ENCODE measurements around the gene RAB11A.

Gene RAB11A

GRCh38 chr15:65914981-65915925 lies 46.0 kb downstream of the RAB11A start:
- Histone ChIP-seq H3K27me3 (ENCODE audit: control insufficient read depth, insufficient read depth, low read length) (no peaks in the 10 kb centered on the region), H3K9ac (no peak overlapping the region), H2AFZ (no peak overlapping the region), H3K4me2 (ENCODE audit: low read length) (no peak overlapping the region), H3K27ac (no peak overlapping the region), H3K4me3 (ENCODE audit: low read depth, low read length) (no peak overlapping the region), H3K4me1 (no peaks in the 10 kb centered on the region), H3K36me3 (ENCODE audit: control insufficient read depth, insufficient read depth, low read length) (no peaks in the 10 kb centered on the region), H3K79me2 (no peaks in the 10 kb centered on the region), H3K9me3 (ENCODE audit: control insufficient read depth, low read length) (no peaks in the 10 kb centered on the region)
- TF ChIP-seq, protein P1, sequence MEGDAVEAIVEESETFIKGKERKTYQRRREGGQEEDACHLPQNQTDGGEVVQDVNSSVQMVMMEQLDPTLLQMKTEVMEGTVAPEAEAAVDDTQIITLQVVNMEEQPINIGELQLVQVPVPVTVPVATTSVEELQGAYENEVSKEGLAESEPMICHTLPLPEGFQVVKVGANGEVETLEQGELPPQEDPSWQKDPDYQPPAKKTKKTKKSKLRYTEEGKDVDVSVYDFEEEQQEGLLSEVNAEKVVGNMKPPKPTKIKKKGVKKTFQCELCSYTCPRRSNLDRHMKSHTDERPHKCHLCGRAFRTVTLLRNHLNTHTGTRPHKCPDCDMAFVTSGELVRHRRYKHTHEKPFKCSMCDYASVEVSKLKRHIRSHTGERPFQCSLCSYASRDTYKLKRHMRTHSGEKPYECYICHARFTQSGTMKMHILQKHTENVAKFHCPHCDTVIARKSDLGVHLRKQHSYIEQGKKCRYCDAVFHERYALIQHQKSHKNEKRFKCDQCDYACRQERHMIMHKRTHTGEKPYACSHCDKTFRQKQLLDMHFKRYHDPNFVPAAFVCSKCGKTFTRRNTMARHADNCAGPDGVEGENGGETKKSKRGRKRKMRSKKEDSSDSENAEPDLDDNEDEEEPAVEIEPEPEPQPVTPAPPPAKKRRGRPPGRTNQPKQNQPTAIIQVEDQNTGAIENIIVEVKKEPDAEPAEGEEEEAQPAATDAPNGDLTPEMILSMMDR (IDR thresholded peaks at IDR 0.05), result no peak

GRCh38 chr15:65916041-65916663 lies 46.9 kb downstream of the RAB11A start:
- Histone ChIP-seq H3K79me2 (no peaks in the 10 kb centered on the region), H3K36me3 (ENCODE audit: control insufficient read depth, insufficient read depth, low read length) (no peaks in the 10 kb centered on the region), H2AFZ (no peak overlapping the region), H3K9me3 (ENCODE audit: control insufficient read depth, low read length) (no peaks in the 10 kb centered on the region), H3K4me2 (ENCODE audit: low read length) (no peak overlapping the region), H3K4me3 (ENCODE audit: low read depth, low read length) (no peak overlapping the region), H3K27ac (no peak overlapping the region), H3K27me3 (ENCODE audit: control insufficient read depth, insufficient read depth, low read length) (no peaks in the 10 kb centered on the region), H3K4me1 (no peaks in the 10 kb centered on the region), H3K9ac (no peak overlapping the region)
- TF ChIP-seq, protein P1 (IDR thresholded peaks at IDR 0.05), result no peak

- Histone ChIP-seq H3K4me3 (ENCODE audit: low read depth, low read length) (no peak overlapping the region), H3K9ac (no peak overlapping the region), H3K27me3 (ENCODE audit: control insufficient read depth, insufficient read depth, low read length) (no peaks in the 10 kb centered on the region), H3K79me2 (no peaks in the 10 kb centered on the region), H2AFZ (no peak overlapping the region), H3K9me3 (ENCODE audit: control insufficient read depth, low read length) (no peaks in the 10 kb centered on the region), H3K27ac (no peak overlapping the region), H3K4me1 (no peaks in the 10 kb centered on the region), H3K36me3 (ENCODE audit: control insufficient read depth, insufficient read depth, low read length) (no peaks in the 10 kb centered on the region), H3K4me2 (ENCODE audit: low read length) (no peak overlapping the region)
- TF ChIP-seq, protein P1 (IDR thresholded peaks at IDR 0.05), result peak; percentile 58
These were observed 47.5 kb downstream of the RAB11A start for GRCh38 chr15:65916664-65917406.

DNA sequence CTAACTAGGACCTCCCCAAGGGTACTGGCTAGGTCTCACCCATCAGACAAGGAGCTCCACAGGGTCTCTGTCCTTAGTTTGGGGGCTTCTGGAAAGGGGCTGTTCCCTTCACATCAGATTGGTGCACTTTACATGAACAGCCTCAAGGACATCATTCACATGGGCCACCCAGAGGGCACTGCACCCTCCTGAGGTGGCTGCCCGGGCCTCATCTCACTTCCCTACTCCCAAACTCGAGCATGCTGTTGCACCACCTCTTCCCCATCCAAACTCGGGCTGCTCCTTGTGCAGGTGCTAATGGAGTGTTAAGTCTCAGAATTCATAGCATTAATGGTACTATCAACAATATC lies 48.1 kb downstream of the RAB11A start:
- Histone ChIP-seq H3K27ac (no peak overlapping the region), H3K9ac (no peak overlapping the region), H3K4me3 (ENCODE audit: low read depth, low read length) (no peak overlapping the region), H3K79me2 (no peaks in the 10 kb centered on the region), H3K36me3 (ENCODE audit: control insufficient read depth, insufficient read depth, low read length) (no peaks in the 10 kb centered on the region), H3K9me3 (ENCODE audit: control insufficient read depth, low read length) (no peaks in the 10 kb centered on the region), H3K4me2 (ENCODE audit: low read length) (no peak overlapping the region), H2AFZ (no peak overlapping the region), H3K27me3 (ENCODE audit: control insufficient read depth, insufficient read depth, low read length) (no peaks in the 10 kb centered on the region), H3K4me1 (no peaks in the 10 kb centered on the region)
- TF ChIP-seq, protein P1 (IDR thresholded peaks at IDR 0.05), result no peak

Measured in parathyroid adenoma (tissue), 2 donors.